Spleen (tissue), 11 donors: Measurements from ENCODE around the gene SHE. TPM values are rescaled to one million over a fixed set of nuclear protein-coding genes. Genes with fewer than 3 reads are reported as not detected.

Experiments
- DNase-seq: peaks from one replicate; pipeline ENCODE4 v3.0.0-alpha.2; 2020
- H3K27ac ChIP-seq, 8 donors: fragments of 200-600 bp; sonication (generic) in 7 of 8; 1 replicate in 4 of 8; 2 replicates in 4 of 8; pipeline versions ENCODE4 v1.5.0 to v1.8.0; 2016 to 2021; ENCODE audit warnings: inconsistent platforms in 4 of 8, mild to moderate bottlenecking in 4 of 8, moderate library complexity in 1 of 8
- H3K27me3 ChIP-seq, 7 donors: fragments of 200-600 bp; sonication (generic) in 6 of 7; replicated peaks in 1 of 7; 1 replicate in 4 of 7; 2 replicates in 3 of 7; pipeline versions ENCODE4 v1.5.0 to v1.8.0; 2016 to 2021; ENCODE audit warnings: inconsistent platforms in 3 of 7, mild to moderate bottlenecking in 1 of 7
- H3K36me3 ChIP-seq, 6 donors: fragments of 200-600 bp; sonication (generic) in 5 of 6; 1 replicate in 4 of 6; 2 replicates in 2 of 6; pipeline versions ENCODE4 v1.5.0 to v1.8.0; 2016 to 2021; ENCODE audit warnings: inconsistent platforms in 2 of 6
- H3K4me1 ChIP-seq, 6 donors: fragments of 200-600 bp; sonication (generic) in 5 of 6; 1 replicate in 3 of 6; 2 replicates in 3 of 6; pipeline versions ENCODE4 v1.5.0 to v1.8.0; 2016 to 2021; ENCODE audit warnings: inconsistent platforms in 3 of 6
- H3K4me3 ChIP-seq, 8 donors: fragments of 200-600 bp; sonication (generic) in 7 of 8; 1 replicate in 4 of 8; 2 replicates in 4 of 8; pipeline versions ENCODE4 v1.5.0 to v1.8.0; 2016 to 2021; ENCODE audit warnings: inconsistent platforms in 4 of 8, mild to moderate bottlenecking in 4 of 8, moderate library complexity in 2 of 8
- H3K9me3 ChIP-seq, 8 donors: fragments of 200-600 bp; sonication (generic) in 7 of 8; 1 replicate in 4 of 8; 2 replicates in 4 of 8; pipeline versions ENCODE4 v1.5.0 to v1.8.0; 2016 to 2021; ENCODE audit warnings: inconsistent platforms in 4 of 8
- CTCF ChIP-seq, 11 experiments: fragments of 200-600 bp in 7 of 11; fragments of 450-650 bp in 4 of 11; sonication (generic) in 4 of 11; IDR thresholded peaks in 8 of 11; conservative IDR thresholded peaks in 3 of 11; 1 replicate in 7 of 11; 2 replicates in 4 of 11; pipeline versions ENCODE4 v1.4.0 to v1.8.0; 2016 to 2021; ENCODE audit warnings: antibody characterized with exemption in 11 of 11, inconsistent platforms in 4 of 11, mild to moderate bottlenecking in 1 of 11
- POLR2A ChIP-seq, 3 donors: fragments of 450-650 bp; IDR thresholded peaks; one replicate each; pipeline ENCODE4 v1.5.1; 2017; ENCODE audit warnings: antibody characterized with exemption in 3 of 3, mild to moderate bottlenecking in 1 of 3
- POLR2AphosphoS5 ChIP-seq, 3 donors: sonication (generic); formaldehyde crosslinking; IDR thresholded peaks; one replicate each; pipeline ENCODE4 v1.5.1; 2017; ENCODE audit warnings: antibody characterized with exemption in 3 of 3
- WGBS, 5 donors: extraction: QIAGEN DNeasy Blood & Tissue Kit in 3 of 5; methylation state at CpG; one replicate each; pipeline versions ENCODE4 v1.1.5 to v1.1.7; 2013 to 2018; 5-methylcytosine and 5-hydroxymethylcytosine counted together
- intact Hi-C: fragments of 100-400 bp; cut with DNase I; formaldehyde crosslinking; loops from one replicate; pipeline ENCODE4 v1.15.0; 2023; ENCODE audit warnings: low total_unique reads
- polyA plus RNA-seq, 3 donors: library from polyadenylated mRNA; stranded (reverse); fragments of 200-250 nt; gene quantifications; one replicate each; pipeline ENCODE4 v1.2.1, GENCODE V29; 2013
- total RNA-seq, 7 donors: library from RNA; depleted of rRNA in 3 of 7; stranded (reverse); fragments of >200 nt in 3 of 7; fragmentation: NEBNext Ultra II Directional in 4 of 7; extraction: Animal tissue kit (Norgen Biotek cat#: 25700) in 4 of 7; gene quantifications; one replicate each; pipeline versions ENCODE4 v1.1.0 to v1.2.1, GENCODE V29; 2016 to 2021
- donor health status: healthy with polysubstance abuse.
- donor health status: DM: no; HTN: no; CAD: no; lungs with moderate emphysema.
- donor health status: DM: no; HTN: no; CAD: no.
- donor health status: Bipolar disorder and iron deficiency.
- donor health status: healthy.
- donor health status: DM: no; HTN: no; CAD: no.
- donor health status: DM: yes; HTN: yes; CAD: no.

SHE gene
- total and polyA plus RNA-seq, 10 donors, result 8.2 to 54.7 (median 32.4) TPM

- 71 to 79% (median 74%) methylated on average over 15 of the region's 15 CpGs for WGBS, 5 donors
- intact Hi-C loops, result no loop called here
- H3K4me3 ChIP-seq, result no peak overlapping the region
- no peaks in the 10 kb centered on the region for H3K9me3 ChIP-seq
- peak overlapping the region in 2 of 8 donors; percentile 7 to 8 for H3K27ac ChIP-seq
- TF ChIP-seq POLR2A (IDR thresholded peaks at IDR 0.05), result no peak
- no peak for TF ChIP-seq CTCF (IDR thresholded peaks at IDR 0.05 in 8 of 11, conservative IDR thresholded peaks at IDR 0.05 in 3 of 11)
- TF ChIP-seq POLR2AphosphoS5 (IDR thresholded peaks at IDR 0.05), result no peak
- H3K4me1 ChIP-seq, result peaks cover 0 to 51% (median 17%) of the 10 kb centered on the region in 6 donors
- no peaks in the 10 kb centered on the region for H3K27me3 ChIP-seq
- H3K36me3 ChIP-seq, result peaks cover 0 to 67% (median 5%) of the 10 kb centered on the region in 6 donors
- peak; percentile 33 for DNase-seq
Measured at GRCh38 chr1:154460695-154461260, 41.4 kb downstream of the SHE start.

- intact Hi-C loops, result no loop called here
- DNase-seq, result peak; percentile 33
- TF ChIP-seq CTCF (IDR thresholded peaks at IDR 0.05 in 8 of 11, conservative IDR thresholded peaks at IDR 0.05 in 3 of 11) (no peak), POLR2A (IDR thresholded peaks at IDR 0.05) (no peak), POLR2AphosphoS5 (IDR thresholded peaks at IDR 0.05) (no peak)
Measured at GRCh38 chr1:154459080-154459479, 43.1 kb downstream of the SHE start.

GRCh38 chr1:154456631-154457030 lies 45.6 kb downstream of the SHE start:
- Histone ChIP-seq H3K36me3 (peaks cover 0 to 81% (median 2%) of the 10 kb centered on the region in 6 donors), H3K27me3 (no peaks in the 10 kb centered on the region), H3K9me3 (no peaks in the 10 kb centered on the region), H3K27ac (peak overlapping the region in 7 of 8 donors; percentile 69 to 90 (median 82)), H3K4me1 (peaks cover 0 to 46% (median 11%) of the 10 kb centered on the region in 6 donors), H3K4me3 (peak overlapping the region in 1 of 8 donors; percentile 54)
- intact Hi-C loops, result no loop called here
- DNase-seq, result peak; percentile 73
- 53 to 86% (median 77%) methylated on average over 6 of the region's 6 CpGs for WGBS, 5 donors
- peak in 1 of 3 donors; percentile 38 for TF ChIP-seq POLR2AphosphoS5 (IDR thresholded peaks at IDR 0.05)
- no peak for TF ChIP-seq CTCF (IDR thresholded peaks at IDR 0.05 in 8 of 11, conservative IDR thresholded peaks at IDR 0.05 in 3 of 11)
- TF ChIP-seq POLR2A (IDR thresholded peaks at IDR 0.05), result no peak

More at GRCh38 chr1:154459080-154459479, 43.1 kb downstream of the SHE start:
- Histone ChIP-seq H3K27ac (no peak overlapping the region), H3K27me3 (no peaks in the 10 kb centered on the region), H3K9me3 (no peaks in the 10 kb centered on the region), H3K4me3 (no peak overlapping the region), H3K36me3 (peaks cover 0 to 67% (median 0%) of the 10 kb centered on the region in 6 donors), H3K4me1 (peaks cover 0 to 51% (median 20%) of the 10 kb centered on the region in 6 donors)

GRCh38 chr1:154454386-154455120 lies 47.7 kb downstream of the SHE start:
- H3K27me3 ChIP-seq, result no peaks in the 10 kb centered on the region
- H3K4me3 ChIP-seq, result peak overlapping the region in 1 of 8 donors; percentile 22
- H3K36me3 ChIP-seq, result peaks cover 0 to 82% (median 9%) of the 10 kb centered on the region in 6 donors
- peaks cover 0 to 44% (median 10%) of the 10 kb centered on the region in 6 donors for H3K4me1 ChIP-seq
- intact Hi-C loops, result no loop called here
- TF ChIP-seq CTCF (IDR thresholded peaks at IDR 0.05 in 8 of 11, conservative IDR thresholded peaks at IDR 0.05 in 3 of 11) (no peak), POLR2AphosphoS5 (IDR thresholded peaks at IDR 0.05) (no peak), POLR2A (IDR thresholded peaks at IDR 0.05) (no peak)
- DNase-seq, result no peak
- 71 to 84% (median 74%) methylated on average over 5 of the region's 5 CpGs for WGBS, 5 donors
- peak overlapping the region in 7 of 8 donors; percentile 30 to 90 (median 82) for H3K27ac ChIP-seq
- no peaks in the 10 kb centered on the region for H3K9me3 ChIP-seq
